HG02798 (cell line): ENCODE data around the gene PHYKPL.

Experiments used
- ATAC-seq: cut with Tn5 transposase; IDR thresholded peaks from one replicate; pipeline ENCODE4 v1.9.1; 2021; ENCODE audit warnings: mild to moderate bottlenecking; ENCODE audit not compliant: unreplicated experiment, poor library complexity

The PHYKPL gene

DNA sequence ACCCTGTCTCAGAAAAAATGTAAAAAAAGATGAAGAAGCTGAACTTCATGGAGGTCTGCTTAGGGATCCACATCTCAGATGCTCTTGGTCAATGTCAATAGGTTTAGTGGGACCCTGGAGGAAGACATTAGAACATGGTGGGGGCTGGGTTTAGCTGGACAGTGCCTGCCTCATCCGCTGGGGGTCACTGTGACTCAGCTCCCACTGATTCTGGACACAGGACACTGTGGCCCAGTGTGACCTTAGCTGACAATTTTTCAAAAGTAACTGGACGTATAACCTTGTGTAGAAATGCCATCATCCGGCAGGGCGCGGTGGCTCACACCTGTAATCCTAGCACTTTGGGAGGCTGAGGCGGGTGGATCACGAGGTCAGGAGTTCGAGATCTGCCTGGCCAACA, 35.6 kb downstream of the PHYKPL start:
- ATAC-seq: no peak

DNA sequence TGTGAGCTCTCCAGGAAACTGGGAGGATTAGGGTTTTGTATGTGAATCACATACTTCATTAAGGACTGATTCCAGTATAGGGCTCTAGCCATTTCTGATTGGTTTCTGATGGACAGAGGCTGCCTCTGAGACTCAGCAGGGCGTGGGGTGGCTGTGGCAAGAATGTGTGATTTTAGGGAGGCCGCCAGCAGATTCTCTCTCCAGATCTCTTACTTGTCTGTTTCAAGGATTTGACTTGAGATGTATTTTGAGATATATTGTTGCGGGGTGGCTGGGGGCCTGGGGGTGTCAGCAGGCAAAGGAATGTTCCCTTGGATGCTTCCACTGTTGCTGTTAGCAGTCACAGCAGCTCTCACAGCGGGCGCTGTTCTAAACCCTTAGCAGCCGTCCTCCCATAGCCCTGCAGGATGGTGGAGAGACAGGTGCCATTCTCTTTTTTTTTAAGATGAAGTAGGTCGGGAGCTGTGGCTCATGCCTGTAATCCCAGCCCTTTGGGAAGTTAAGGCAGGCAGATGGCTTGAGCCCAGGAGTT, 36.3 kb downstream of the PHYKPL start:
- ATAC-seq: no peak

DNA sequence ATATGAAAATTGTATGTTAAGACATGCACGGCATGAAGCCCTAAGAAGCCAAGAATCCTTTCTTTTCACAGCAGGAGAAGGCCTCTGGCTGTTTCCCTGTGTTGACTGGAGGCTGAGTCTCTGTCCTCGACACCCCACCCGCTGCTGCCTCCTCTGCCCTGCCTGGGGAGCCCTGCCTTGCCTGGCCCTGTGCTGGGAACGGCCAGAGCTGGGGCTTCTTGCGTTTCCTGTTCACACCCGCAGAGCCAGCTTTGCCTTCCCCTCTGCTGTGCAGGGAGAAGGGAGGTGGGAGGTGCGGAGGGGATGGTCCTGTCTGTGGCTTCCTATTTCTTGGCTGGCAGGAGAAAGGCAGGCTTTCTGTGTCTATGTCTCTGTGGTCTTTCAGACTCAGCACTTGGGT, 38.6 kb downstream of the PHYKPL start:
- no peak for ATAC-seq

DNA sequence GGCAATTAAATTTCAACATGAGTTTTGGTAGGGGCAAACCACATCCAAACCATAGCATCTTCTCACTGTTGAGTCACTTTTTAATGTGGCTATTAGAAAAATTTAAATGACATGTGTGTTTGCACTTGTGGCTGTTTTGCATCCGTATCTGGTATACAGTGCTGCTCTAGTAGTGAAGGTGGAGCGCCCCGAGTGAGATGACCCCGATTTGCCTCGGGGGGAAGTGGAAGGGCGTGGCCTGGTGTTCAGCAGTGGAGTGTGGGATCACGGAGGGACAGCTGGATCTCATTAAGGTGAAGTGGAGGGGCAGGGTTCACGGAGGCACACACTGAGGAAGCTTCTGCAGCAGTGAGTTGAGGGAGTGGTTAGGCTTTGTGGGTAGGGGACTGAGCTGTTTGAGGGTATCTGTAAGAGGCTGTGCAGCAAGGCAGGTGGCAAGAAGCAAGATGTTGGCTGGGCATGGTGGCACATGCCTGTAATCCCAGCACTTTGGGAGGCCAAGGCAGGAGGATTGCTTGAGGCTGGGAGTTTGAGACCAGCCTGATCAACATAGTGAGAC, 39.3 kb downstream of the PHYKPL start:
- ATAC-seq: no peak

DNA sequence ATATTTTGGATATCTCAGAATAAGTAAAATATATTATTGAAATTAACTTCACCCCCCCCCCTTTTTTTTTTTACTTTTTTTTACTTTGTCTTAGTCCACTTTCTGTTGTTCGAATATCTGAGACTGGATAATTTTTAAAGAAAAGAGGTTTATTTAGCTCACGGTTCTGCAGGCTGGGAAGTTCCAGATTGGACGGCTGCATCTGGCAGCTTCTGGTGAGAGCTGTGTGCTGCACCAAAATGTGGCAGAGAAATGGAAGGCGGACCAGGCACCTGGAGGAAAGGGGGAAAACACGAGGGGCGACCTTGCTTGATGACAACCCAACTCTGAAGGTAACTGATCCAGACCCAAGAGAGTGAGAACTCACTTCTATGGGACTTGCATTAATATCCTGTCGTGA, 39.8 kb downstream of the PHYKPL start:
- ATAC-seq: no peak

DNA sequence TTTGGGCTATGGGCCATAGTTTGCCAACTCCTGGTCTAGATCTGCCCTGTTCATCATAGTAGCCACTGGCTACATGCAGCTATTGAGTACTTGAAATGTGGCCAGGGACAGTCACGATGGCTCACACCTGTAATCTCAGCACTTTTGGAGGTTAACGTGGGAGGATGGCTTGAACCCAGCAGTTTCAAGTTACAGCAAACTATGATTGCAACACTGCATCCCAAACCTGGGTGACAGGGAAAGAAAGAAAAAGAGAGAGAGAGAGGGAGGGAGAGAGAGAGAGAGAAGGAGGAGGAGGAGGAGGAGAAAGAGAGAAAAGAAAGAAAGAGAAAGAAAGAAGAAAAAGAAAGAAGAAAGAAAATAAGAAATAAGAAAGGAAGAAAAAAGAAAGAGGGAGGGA, 40.4 kb downstream of the PHYKPL start:
- ATAC-seq: no peak

DNA sequence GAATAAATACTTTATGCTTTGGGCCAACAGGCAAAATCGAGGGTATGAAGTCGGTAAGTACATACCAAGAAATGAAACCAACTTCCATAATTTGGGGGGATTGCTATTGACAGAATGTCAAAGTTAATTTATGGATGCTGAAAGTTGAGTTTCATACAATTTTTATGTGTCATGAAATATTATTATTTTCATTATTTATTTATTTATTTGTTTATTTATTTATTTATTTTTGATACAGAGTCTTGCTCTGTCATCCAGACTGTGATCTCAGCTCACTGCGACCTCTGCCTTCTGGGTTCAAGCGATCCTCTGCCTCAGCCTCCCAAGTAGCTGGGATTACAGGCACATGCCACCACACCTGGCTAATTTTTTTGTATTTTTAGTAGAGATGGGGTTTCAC, 40.9 kb downstream of the PHYKPL start:
- no peak for ATAC-seq

DNA sequence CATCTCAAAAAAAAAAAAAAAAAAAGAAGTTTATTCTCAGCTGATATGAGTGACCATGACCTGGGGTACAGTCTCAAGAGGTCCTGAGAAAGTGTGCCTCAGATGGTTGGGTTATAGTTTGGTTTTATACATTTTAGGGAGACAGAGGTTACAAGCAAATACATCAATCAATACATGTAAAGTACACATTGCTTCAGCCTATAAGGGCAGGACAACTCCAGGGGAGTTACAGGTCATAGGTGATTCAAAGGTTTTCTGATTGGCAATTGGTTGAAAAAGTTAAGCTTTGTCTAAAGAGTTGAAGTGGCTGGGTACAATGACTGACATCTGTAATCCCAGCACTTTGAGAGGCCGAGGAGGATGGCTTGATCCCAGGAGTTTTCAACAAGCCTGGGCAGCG, 43.2 kb downstream of the PHYKPL start:
- no peak for ATAC-seq

DNA sequence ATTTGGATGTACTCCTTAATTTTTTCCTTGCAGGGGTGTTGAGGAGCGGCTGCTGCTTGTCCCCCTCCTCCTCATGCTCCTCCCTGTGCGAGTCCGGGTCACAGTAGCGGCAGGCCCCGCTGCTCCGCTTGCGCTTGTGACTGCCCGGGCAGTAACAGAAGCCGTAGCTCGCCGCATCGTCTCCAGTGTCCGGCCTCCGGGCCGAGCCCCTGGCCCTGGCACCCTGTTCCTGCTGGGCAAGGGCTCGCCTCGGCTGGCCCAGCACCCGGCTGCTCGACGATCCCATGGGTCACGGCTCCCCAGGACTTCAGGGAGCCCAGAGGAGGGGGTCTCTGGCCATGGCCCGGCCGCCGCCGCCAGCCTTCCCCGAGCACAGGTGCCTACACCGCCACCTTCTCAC, 45.6 kb downstream of the PHYKPL start, which contains the start of gene GMCL2:
Gene GMCL2 (minus strand): TSS at position 358 of the 400 bp plus-strand sequence. CDS start 72 bp downstream, at position 286.
- ATAC-seq: no peak

DNA sequence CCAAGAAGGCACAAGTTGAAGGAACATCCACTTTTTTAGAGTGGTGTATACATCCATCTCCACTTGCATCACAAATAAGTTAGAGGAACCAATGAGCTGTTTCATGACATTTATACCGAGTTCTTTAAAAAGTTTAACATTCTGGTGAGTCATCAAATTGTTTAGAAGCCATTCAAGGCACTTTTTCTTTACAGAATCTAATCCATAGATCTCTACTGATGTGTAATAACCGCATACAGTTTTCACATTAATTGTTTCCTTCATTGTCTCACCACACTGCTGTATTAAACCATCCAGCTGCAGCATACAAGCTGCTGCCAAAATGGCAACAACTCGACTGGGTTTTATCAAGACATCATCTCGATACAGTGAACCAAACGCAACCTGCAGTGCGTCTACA, 46.2 kb downstream of the PHYKPL start:
- ATAC-seq: no peak

DNA sequence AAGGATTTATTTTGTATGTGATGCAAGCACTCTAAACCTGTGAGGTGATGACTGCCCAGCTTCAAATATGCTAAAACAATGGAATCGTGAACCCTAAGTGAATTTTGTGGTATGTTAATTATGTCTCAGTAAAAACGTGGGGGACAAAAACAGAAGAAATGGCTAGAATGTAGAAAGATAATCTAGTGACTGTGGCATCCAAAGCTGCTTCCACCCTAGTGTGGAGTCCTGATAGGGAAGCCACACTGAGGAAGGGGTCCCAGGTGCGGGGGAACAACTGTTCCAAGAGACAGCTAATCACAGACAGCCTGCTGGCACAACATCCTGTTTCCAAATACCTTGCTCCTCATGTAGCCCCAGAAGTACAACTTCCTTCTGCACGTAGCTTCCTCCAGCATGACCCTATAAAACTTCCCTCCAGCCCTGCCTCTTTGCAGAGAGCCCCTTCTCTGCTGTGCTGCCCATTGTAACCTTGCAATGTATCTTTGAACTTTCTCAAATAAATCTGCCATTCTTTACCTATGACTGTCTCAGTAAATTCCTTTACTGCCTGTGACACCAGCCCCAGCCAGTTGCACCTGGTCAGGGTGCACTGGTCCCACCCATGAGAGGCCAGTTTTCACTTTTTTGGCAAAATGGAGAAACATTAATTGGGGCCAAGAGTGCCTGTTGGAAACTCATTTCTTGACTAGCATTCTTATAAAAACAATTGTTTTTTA, 50.3 kb downstream of the PHYKPL start:
- ATAC-seq: no peak

DNA sequence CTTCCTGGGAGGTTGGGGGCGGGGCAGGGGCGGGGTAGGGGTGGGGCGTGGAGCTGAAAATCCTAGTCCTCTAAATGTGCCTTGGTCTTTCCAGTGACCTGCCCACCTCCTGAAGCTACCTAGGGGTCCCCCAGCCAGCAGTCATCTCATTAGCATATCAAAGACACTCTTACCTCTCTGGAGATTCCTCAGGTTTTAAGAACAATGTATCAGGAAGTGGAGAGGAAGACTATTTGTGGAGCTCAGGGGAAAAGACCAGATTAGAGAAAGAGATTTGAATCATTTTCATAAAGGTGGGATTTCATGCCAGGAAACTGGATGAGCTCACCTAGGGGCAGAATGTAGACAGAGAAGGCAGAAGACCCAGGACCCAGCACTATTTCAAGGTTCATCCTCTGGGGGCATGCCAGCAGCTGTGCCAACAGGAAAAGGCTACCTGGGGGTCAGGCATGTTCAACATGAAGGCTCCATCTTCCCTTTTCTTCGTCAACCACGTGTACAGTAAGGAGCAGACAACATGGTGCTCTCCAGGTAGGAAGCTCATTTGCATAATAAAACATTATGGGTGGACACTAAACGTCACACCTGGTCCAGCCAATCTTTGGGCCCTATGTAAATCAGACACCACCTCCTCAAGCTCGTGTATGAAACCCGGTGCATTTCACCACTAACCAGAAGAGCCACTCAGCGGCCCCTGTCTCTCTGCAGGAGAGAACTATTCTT, 52.3 kb downstream of the PHYKPL start:
- ATAC-seq: no peak

DNA sequence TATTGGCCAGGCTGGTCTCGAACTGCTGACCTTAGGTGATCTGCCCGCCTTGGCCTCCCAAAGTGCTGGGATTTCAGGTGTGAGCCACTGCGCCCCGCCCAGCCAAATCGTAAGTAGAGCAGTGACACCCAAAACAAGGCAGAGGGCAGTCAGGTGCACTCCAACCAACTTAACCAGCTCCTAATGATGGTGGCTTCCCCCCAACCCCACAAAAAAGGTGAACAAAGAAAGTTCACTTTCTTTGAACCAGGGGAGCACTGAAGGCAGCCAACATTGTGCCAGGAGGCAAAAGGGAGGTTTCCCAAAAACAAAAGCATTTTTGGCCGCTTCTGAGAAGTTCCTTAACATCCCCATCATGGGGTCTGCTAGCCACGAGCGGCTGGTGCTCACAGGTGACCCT, 55.0 kb downstream of the PHYKPL start:
- ATAC-seq: no peak

DNA sequence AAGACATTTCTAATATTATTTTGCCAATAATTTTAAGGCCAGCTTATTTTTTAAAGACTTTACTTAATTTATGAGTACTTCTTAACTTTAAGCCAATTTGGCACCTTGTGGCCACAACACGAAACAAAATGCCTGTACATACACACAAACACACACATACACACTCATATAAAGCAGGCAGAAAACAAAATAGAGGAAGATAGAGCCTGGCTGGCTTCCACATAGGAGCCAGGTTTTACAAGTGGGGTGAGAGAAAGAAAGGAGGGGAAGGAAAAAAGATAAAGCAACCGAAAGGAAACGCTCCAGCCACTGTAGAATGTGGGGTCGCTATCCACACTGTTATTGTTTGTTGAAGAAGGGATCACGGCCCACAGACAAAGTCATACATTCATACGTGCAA, 55.8 kb downstream of the PHYKPL start:
- ATAC-seq: no peak

DNA sequence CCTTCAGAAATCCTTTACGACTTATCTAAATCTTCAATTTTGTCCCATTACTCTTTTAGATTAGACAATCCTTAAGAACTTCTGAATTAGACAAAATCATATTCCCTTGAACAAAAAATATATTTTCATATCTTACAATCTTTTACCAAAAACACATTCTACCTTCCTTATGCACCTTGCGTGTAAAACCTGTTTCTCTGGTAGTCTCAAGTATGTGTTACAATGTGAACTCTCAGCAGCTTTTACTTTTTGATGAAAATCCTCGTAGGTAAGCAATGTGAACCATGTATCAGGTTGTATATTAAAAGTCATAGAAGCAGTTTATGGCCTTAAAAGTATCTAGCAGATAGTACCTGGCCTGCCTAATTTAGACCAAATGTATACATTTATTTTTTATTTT, 58.1 kb downstream of the PHYKPL start:
- no peak for ATAC-seq

DNA sequence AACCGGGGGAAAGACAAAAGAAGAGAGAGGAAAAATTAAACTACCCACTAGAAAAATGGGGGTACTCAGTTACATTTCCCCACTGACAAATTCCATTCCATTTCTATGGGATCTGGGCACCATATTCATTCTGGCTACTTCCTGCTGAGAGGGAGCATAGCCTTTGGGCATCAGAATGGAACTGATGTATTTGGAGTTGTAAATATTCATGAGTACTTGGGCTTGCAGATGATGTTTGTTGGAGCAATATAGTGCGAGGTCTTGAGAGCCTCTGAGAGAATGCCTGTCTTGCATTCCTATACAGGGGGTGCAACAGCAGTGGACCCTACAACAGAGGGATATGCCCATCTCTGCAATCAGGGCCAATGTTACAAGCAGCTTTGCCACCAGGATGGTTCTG, 62.1 kb downstream of the PHYKPL start:
- ATAC-seq: no peak

DNA sequence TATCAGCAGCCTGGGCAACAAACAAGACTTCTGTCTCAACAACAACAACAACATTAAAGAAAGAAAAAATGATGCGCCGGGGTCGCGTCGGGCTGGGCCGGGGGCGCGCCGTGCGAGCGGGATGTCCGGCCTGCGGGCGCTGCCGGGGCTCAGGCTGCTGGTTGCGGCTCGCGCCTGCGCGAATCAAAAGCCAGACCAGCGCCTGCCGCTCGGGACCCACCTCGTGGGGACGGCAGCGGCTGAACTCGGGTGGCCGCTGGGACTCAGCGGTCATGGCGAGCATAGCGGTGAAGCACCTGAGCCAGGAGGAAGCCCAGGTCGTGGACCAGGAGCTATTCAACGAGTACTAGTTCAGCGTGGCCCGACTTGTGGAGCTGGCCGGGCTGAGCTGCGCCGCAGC, 67.0 kb downstream of the PHYKPL start:
- ATAC-seq: no peak

DNA sequence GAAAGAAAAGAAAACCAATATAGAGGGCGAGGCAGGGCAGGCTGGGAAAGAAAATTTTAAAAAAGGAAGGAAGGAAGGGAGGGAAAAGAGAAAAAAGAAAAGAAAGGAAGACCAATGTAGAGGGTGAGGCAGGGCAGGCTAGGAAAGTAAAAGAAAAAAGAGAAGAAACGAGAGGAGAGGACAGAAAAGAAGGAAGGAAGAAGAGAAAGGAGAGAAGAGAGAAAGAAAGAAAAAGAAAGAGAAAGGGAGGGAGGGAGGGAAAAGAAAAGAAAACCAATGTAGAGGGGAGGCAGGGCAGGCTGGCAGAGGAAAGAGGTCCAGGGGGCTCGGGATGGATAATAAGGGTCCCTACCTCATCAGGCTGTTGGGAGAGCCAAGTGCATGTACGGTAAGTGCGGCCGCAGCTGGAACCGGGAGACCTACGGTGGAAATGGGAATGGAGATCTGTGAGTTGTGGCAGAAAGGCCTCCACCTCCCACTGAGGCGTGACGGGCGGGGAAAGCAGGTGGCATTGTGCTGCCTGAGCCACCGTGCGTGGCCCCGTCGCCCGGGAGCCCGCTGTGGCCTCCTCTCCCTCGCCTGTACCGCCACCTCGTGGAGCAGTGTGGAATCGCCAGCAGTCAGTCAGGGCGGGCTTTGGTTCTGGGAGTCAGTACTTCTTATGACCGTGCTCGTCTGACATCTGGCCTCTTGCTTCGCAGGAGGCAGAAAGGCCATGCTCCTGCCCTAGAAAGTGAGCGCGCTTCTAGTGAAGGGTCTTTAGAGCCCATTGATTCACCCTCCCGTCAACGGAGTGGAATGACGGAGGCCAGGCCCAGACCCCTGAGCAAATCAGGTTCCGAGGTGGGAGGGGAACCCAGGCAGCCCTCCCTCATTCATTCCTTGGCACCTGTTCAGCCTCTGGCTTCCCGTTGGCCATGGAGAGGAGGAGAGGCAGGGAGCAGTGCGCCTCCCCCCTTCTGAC, 68.5 kb downstream of the PHYKPL start:
- ATAC-seq: peak; percentile 93

DNA sequence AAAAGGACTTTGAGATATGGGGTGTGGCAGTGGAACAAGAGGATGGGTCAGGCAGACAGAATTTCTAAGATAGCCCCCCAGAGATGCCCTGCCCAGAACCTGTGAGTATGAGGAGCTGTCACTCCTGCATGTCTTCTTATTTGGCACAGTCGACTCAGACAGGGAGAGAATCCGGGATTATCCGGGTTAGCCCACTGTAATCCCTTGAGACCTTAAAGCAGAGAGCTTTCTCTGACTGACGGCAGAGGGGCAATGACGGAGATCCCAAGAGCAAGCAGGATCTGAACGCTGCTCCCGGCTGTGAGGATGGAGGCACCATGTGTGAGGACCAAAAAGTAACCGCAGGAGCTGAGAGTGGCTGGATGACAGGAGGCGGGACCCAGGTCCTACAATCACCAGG, 70.1 kb downstream of the PHYKPL start:
- no peak for ATAC-seq

DNA sequence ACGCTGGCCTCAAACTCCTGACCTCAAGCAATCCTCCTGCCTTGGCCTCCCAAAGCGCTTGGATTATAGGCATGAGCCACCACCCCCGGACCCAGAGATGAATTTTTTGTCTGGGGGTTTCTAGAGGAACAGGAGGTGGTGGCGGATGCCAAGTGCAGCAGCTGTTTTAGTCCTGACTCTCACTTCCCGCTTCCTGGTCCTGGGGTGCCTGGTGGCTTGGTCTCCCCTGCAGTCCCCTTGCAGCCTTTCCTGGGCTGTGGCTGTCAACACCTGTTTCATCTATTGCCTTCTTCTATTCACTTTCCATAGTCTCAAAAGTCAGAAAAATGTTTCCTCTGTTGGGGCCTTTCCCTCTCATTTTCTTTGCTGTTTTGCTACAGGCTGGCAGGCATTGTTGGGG, 72.4 kb downstream of the PHYKPL start:
- no peak for ATAC-seq
